Panc1 (cell line): ENCODE results near the gene DYRK1A. TPM values are rescaled to one million over a fixed set of nuclear protein-coding genes. Genes with fewer than 3 reads are reported as not detected.

Experiments
- ATAC-seq: fragments of 200-7000 bp; cut with Tn5 transposase; 2 replicates; pipeline ENCODE4 v1.9.1; 2020; ENCODE audit warnings: mild to moderate bottlenecking, moderate library complexity
- BruUV-seq: library from RNA; stranded (reverse); fragments of 400-500 nt; replicated peaks from 2 replicates; lab custom pipeline; 2021; lab: Mats Ljungman, UMichigan
- CTCF ChIA-PET: fragments of 300-600 bp; sonication (Branson Sonifier 250); formaldehyde crosslinking; loops from one replicate; lab custom pipeline; 2022; ENCODE audit warnings: antibody characterized with exemption; lab: Charles Lee
- POLR2A ChIA-PET: fragments of 300-600 bp; sonication (Branson Sonifier 250); formaldehyde crosslinking; loops from one replicate; lab custom pipeline; 2022; ENCODE audit warnings: antibody characterized with exemption; lab: Charles Lee
- DNase-seq: peaks from one replicate; pipeline ENCODE4 v3.0.0-alpha.2; 2010; ENCODE audit warnings: low read depth, low spot score
- H3K27ac ChIP-seq: 2 replicates; pipeline ENCODE4 v1.5.1; 2011; ENCODE audit warnings: mild to moderate bottlenecking, low read length, inconsistent platforms
- H3K27me3 ChIP-seq: fragments of 200-500 bp; sonication (Bioruptor generic); 2 replicates; pipeline ENCODE4 v1.6.0; 2014; ENCODE audit warnings: low read length, inconsistent platforms; ENCODE audit not compliant: control insufficient read depth, insufficient read depth
- H3K36me3 ChIP-seq: fragments of 200-500 bp; sonication (Bioruptor generic); 2 replicates; pipeline ENCODE4 v1.5.1; 2014; ENCODE audit warnings: inconsistent platforms, mild to moderate bottlenecking, low read length, moderate library complexity; ENCODE audit not compliant: control insufficient read depth, insufficient read depth
- H3K4me1 ChIP-seq: 2 replicates; pipeline ENCODE4 v1.5.1; 2011; ENCODE audit warnings: inconsistent platforms, mild to moderate bottlenecking, low read length, moderate library complexity; ENCODE audit not compliant: control insufficient read depth, insufficient read depth
- H3K4me3 ChIP-seq, 2 experiments: 2 replicates each; pipeline ENCODE4 v1.5.1; 2011 to 2012; ENCODE audit warnings: low read depth in 2 of 2, low read length in 2 of 2, mild to moderate bottlenecking in 2 of 2, inconsistent platforms in 1 of 2, moderate library complexity in 1 of 2
- H3K9me3 ChIP-seq: fragments of 200-500 bp; sonication (Bioruptor generic); 2 replicates; pipeline ENCODE4 v1.5.1; 2014; ENCODE audit warnings: low read depth, mild to moderate bottlenecking, inconsistent platforms, low read length, moderate library complexity; ENCODE audit not compliant: control insufficient read depth, insufficient read depth
- POLR2AphosphoS5 ChIP-seq: IDR thresholded peaks from 2 replicates; pipeline ENCODE4 v1.6.1; 2012; ENCODE audit warnings: mild to moderate bottlenecking, low read depth, low read length, moderate library complexity
- SIN3A ChIP-seq: IDR thresholded peaks from 2 replicates; pipeline ENCODE4 v1.6.1; 2012; ENCODE audit warnings: low read depth, mild to moderate bottlenecking, low read length, moderate library complexity, borderline replicate concordance; ENCODE audit not compliant: insufficient read depth
- TCF7L2 ChIP-seq: IDR thresholded peaks from 2 replicates; pipeline ENCODE4 v1.6.1; 2011; ENCODE audit warnings: mild to moderate bottlenecking, low read depth, low read length, inconsistent platforms
- in situ Hi-C: cut with HindIII; loops from 2 replicates; pipeline ENCODE4 v1.10.0; 2016; ENCODE audit warnings: low sequenced_read_pairs, low pct_unique_long_range_greater_than_20kb
- intact Hi-C: fragments of 100-400 bp; cut with micrococcal nuclease; formaldehyde crosslinking; loops from one replicate; pipeline ENCODE4 v1.10.0; 2022; ENCODE audit not compliant: unreplicated experiment
- total RNA-seq: library from RNA; stranded (reverse); gene quantifications from one replicate; pipeline ENCODE4 v1.2.1, GENCODE V29; 2021; ENCODE audit not compliant: unreplicated experiment
- TF ChIP-seq, protein P1 (sequence below): fragments of 450-650 bp; IDR thresholded peaks from 2 replicates; pipeline ENCODE4 v1.5.1; 2017; ENCODE audit warnings: mild to moderate bottlenecking
- TF ChIP-seq, protein P2 (sequence below), 2 experiments: IDR thresholded peaks; 2 replicates each; pipeline ENCODE4 v1.6.1; 2011 to 2012; ENCODE audit warnings: low read depth in 2 of 2, control low read depth in 1 of 2, low read length in 1 of 2, mild to moderate bottlenecking in 1 of 2, moderate library complexity in 1 of 2; ENCODE audit not compliant: insufficient read depth in 1 of 2

Gene DYRK1A
- total RNA-seq, 1 experiment from 2014 or later, result 36.1 TPM

DNA sequence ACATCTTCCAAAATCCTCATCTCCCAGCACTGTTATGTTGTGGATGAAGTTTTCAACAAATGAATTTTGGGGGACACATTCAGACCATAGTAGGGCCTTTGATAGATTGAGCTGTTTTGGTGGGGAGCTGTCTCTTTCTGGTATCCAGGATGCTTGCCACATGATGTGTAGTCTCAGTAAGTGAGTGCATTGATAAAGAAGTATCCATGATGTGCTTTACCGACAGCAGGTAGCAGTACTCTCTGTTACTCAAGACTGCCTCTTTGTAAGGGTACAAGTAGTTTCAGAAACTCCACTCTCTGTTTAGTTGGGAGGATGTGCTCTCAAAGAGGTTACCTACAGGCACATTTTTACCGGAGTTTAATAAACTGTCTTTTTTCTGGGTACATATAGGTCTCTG is 26.5 kb downstream of the DYRK1A start:
- H3K4me1 ChIP-seq, result peaks cover 7% of the 10 kb centered on the region
- H3K27me3 ChIP-seq, result no peaks in the 10 kb centered on the region
- DNase-seq (no peak), ATAC-seq (no peak)
- no TSS peak for BruUV-seq
- in situ Hi-C loops (no loop called here), intact Hi-C loops (no loop called here)
- CTCF ChIA-PET, result no interaction called here
- H3K36me3 ChIP-seq, result no peaks in the 10 kb centered on the region; the same call in 1 of the 2 replicates
- POLR2A ChIA-PET, result no interaction called here
- H3K27ac ChIP-seq, result no peak overlapping the region
- H3K4me3 ChIP-seq, result no peak overlapping the region
- H3K9me3 ChIP-seq, result no peaks in the 10 kb centered on the region
- TF ChIP-seq TCF7L2, result no peak
- TF ChIP-seq, protein P1, sequence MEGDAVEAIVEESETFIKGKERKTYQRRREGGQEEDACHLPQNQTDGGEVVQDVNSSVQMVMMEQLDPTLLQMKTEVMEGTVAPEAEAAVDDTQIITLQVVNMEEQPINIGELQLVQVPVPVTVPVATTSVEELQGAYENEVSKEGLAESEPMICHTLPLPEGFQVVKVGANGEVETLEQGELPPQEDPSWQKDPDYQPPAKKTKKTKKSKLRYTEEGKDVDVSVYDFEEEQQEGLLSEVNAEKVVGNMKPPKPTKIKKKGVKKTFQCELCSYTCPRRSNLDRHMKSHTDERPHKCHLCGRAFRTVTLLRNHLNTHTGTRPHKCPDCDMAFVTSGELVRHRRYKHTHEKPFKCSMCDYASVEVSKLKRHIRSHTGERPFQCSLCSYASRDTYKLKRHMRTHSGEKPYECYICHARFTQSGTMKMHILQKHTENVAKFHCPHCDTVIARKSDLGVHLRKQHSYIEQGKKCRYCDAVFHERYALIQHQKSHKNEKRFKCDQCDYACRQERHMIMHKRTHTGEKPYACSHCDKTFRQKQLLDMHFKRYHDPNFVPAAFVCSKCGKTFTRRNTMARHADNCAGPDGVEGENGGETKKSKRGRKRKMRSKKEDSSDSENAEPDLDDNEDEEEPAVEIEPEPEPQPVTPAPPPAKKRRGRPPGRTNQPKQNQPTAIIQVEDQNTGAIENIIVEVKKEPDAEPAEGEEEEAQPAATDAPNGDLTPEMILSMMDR, result no peak
- TF ChIP-seq SIN3A, result no peak
- TF ChIP-seq, protein P2, sequence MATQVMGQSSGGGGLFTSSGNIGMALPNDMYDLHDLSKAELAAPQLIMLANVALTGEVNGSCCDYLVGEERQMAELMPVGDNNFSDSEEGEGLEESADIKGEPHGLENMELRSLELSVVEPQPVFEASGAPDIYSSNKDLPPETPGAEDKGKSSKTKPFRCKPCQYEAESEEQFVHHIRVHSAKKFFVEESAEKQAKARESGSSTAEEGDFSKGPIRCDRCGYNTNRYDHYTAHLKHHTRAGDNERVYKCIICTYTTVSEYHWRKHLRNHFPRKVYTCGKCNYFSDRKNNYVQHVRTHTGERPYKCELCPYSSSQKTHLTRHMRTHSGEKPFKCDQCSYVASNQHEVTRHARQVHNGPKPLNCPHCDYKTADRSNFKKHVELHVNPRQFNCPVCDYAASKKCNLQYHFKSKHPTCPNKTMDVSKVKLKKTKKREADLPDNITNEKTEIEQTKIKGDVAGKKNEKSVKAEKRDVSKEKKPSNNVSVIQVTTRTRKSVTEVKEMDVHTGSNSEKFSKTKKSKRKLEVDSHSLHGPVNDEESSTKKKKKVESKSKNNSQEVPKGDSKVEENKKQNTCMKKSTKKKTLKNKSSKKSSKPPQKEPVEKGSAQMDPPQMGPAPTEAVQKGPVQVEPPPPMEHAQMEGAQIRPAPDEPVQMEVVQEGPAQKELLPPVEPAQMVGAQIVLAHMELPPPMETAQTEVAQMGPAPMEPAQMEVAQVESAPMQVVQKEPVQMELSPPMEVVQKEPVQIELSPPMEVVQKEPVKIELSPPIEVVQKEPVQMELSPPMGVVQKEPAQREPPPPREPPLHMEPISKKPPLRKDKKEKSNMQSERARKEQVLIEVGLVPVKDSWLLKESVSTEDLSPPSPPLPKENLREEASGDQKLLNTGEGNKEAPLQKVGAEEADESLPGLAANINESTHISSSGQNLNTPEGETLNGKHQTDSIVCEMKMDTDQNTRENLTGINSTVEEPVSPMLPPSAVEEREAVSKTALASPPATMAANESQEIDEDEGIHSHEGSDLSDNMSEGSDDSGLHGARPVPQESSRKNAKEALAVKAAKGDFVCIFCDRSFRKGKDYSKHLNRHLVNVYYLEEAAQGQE (IDR thresholded peaks at IDR 0.05; ENCODE audit: insufficient read depth in 1 of 2, low read depth in 2 of 2, low read length in 1 of 2), result no peak
- no peak for TF ChIP-seq POLR2AphosphoS5

DNA sequence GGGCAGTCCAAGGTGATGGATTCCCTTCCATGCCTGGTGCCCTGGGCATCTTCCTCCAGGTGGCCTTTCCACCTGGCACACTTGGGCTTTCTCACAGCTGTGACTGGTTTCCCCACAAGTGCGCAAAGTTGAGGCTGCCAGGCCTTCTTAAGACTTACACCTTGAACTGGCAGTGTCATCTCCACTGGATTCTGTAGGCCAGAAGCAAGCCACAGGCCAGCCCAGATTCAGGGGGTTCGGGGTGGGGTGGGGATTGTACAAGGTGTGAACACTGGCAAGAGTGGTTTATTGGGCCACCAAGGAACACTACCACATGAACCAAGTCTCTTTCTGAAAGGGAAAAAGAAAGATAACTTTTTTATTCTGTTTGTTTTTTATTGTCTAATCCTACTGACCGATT is 27.2 kb downstream of the DYRK1A start:
- H3K4me1 ChIP-seq, result peaks cover 7% of the 10 kb centered on the region
- H3K9me3 ChIP-seq, result no peaks in the 10 kb centered on the region
- DNase-seq (no peak), ATAC-seq (no peak)
- in situ Hi-C loops, result no loop called here
- TF ChIP-seq, protein P2 (IDR thresholded peaks at IDR 0.05; ENCODE audit: insufficient read depth in 1 of 2, low read depth in 2 of 2, low read length in 1 of 2), result no peak
- TF ChIP-seq TCF7L2, result no peak
- TF ChIP-seq POLR2AphosphoS5, result no peak
- TF ChIP-seq SIN3A, result no peak
- TF ChIP-seq, protein P1, result no peak
- no TSS peak for BruUV-seq
- POLR2A ChIA-PET, result no interaction called here
- intact Hi-C loops, result no loop called here
- CTCF ChIA-PET, result no interaction called here
- H3K27me3 ChIP-seq, result no peaks in the 10 kb centered on the region
- H3K27ac ChIP-seq, result no peak overlapping the region
- H3K4me3 ChIP-seq, result no peak overlapping the region
- no peaks in the 10 kb centered on the region; the same call in 1 of the 2 replicates for H3K36me3 ChIP-seq
